ENCODE measurements around the gene FRMD4B.
"Not testable (repeated sequence)": the region's sequence is repeated elsewhere in the genome, so short reads cannot be mapped to it uniquely, and the experiment has no call there.

FRMD4B gene

GRCh38 chr3:69282181-69282580 is 103.7 kb downstream of the FRMD4B start:
- DNase-seq (ENCODE audit: low spot score): no peak

GRCh38 chr3:69277403-69277802 is 108.5 kb downstream of the FRMD4B start:
- DNase-seq (ENCODE audit: low spot score): not testable (repeated sequence)

DNA sequence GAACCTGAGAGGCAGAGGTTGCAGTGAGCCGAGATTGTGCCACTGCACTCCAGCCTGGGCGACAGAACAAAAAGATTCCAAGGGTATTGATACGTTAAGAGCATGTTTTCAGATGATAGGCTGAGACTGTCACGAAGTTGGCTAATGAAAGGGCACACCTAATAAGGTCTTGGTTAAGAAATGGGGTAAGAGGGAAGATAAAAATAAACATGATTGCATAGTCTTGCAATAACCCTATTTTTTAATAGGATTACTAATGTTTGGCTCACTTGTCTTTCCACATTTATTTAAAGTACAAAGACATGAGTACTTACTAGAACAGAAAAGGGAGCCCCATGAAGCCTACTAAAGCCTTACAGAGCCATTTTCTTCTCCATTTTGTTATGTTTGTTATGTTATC is 109.0 kb downstream of the FRMD4B start:
- DNase-seq (ENCODE audit: low spot score): no peak

DNA sequence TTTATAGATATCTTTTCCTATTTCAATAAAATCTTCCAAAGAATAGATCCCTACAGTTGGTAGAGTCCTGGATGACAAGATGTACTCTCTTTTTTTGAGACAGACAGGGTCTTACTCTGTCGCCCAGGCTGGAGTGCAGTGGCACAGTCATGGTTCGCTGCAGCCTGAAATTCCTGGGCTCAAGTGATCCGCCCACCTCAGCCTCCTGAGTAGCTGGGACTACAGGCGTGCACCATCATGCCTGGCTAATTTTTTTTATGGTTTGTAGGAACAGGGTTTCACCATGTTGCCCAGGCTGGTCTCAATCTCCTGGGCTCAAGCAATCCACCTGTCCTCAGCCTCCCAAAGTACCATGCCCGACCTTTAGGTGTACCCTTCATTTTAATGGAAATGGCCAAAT is 109.7 kb downstream of the FRMD4B start:
- DNase-seq (ENCODE audit: low spot score): not testable (repeated sequence)

GRCh38 chr3:69273896-69274295 is 112.0 kb downstream of the FRMD4B start:
- DNase-seq (ENCODE audit: low spot score): no peak

- no peak for DNase-seq (ENCODE audit: low spot score)
Observed at GRCh38 chr3:69272556-69272955, 113.3 kb downstream of the FRMD4B start.

- no peak for DNase-seq (ENCODE audit: low spot score)
Observed at GRCh38 chr3:69271098-69271497, 114.8 kb downstream of the FRMD4B start.

DNA sequence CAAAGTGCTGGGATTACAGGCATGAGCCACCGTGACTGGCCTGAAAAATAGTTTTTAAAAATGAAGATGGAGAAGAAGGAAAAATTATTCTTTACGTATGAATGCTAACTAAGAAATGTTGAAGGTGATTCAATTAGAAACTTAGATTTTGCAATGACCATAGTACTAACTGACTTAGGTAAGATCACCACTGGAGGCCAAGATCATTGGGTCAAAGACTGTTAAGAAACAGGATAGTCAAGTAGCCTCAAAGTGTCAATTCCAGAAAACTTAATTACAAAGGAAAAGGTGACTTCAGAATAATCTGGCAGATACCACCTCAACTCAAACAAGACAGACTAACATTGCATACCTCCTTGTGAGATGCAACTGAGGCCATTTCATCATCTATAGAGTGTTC is 119.3 kb downstream of the FRMD4B start:
- DNase-seq (ENCODE audit: low spot score): no peak

- not testable (repeated sequence) for DNase-seq (ENCODE audit: low spot score)
Observed at GRCh38 chr3:69266071-69266470, 119.8 kb downstream of the FRMD4B start.

DNA sequence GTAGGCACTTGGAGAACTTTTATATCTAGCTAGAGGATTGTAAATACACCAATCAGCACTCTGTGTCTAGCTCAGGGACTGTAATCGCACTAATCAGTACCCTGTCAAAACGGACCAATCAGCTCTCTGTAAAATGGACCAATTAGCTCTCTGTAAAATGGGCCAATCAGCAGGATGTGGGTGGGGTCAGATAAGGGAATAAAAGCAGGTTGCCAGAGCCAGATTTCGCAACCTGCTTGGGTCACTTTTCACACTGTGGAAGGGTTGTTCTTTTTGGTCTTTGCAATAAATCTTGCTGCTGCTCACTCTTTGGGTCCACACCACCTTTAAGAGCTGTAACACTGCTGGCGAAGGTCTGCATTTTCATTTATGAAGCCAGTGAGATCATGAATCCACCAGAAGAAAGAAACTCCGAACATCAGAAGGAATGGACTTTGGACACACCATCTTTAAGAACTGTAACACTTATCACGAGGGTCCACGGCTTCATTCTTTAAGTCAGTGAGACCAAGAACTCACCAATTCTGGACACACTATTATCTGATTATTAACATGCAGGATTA is 125.0 kb downstream of the FRMD4B start:
- DNase-seq (ENCODE audit: low spot score): not testable (repeated sequence)

DNA sequence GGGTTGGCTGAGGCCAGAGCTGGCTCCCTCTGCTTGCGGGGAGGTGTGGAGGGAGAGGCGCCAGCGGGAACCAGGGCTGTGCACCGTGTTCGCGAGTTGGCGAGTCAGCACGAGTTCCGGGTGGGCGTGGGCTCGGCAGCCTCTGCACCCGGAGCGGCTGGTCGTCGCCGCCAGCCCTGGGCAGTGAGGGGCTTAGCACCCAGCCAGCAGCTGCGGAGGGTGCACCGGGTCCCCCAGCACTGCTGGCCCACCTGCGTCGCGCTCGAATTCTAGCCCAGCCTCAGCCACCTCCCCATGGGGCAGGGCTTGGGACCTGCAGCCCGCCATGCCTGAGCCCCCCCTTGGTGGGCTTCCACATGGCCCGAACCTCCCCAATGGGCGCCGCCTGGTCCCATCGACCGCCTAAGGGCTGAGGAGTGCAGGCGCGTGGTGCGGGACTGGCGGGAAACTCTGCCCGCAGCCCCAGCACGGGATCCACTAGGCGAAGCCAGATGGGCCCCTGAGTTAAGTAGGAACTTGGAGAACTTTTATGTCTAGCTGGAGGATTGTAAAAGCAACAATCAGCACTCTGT is 125.6 kb downstream of the FRMD4B start:
- no peak for DNase-seq (ENCODE audit: low spot score)

GRCh38 chr3:69259125-69259524 is 126.8 kb downstream of the FRMD4B start:
- no peak for DNase-seq (ENCODE audit: low spot score)

DNA sequence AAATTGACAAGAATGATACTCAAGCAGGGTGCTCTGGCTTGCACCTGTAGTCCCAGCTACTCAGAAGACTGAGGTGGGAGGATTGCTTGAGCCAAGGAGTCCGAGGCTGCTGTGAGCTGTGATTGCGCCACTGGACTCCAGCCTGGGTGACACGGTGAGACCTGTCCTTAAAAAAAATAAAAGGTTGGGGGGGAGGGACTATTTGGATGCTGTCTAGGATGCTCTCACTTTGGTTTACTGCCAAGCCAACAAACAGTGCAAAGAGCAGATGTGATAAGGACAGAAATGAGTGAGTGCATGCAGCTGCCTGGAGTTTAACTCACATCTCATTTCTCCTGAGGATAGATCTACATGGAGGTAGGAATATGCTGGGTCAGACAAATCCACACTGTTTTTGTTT is 130.0 kb downstream of the FRMD4B start:
- DNase-seq (ENCODE audit: low spot score): peak; percentile 18

- DNase-seq (ENCODE audit: low spot score): no peak
Observed at GRCh38 chr3:69254351-69254750, 131.5 kb downstream of the FRMD4B start.

GRCh38 chr3:69252631-69253030 is 133.3 kb downstream of the FRMD4B start:
- no peak for DNase-seq (ENCODE audit: low spot score)

DNA sequence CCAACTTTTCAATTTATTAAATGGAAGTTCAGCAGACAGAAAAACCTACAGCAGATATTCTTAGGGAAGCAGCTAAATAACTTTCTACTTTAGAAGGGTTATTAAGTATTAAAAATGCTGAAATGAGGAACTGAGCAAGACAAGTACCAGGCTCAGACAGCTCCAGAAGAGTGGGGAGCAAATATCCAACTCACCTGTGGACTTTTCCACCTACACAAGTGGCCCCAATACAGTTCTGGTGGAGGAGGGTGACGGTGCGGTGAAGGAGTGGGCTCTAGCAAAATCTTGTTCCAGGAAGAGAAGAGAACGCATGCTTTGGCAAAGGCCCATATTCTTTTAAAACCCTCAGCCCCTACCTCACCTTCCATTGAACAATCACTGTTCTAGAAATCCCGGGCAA is 133.7 kb downstream of the FRMD4B start:
- no peak for DNase-seq (ENCODE audit: low spot score)

DNA sequence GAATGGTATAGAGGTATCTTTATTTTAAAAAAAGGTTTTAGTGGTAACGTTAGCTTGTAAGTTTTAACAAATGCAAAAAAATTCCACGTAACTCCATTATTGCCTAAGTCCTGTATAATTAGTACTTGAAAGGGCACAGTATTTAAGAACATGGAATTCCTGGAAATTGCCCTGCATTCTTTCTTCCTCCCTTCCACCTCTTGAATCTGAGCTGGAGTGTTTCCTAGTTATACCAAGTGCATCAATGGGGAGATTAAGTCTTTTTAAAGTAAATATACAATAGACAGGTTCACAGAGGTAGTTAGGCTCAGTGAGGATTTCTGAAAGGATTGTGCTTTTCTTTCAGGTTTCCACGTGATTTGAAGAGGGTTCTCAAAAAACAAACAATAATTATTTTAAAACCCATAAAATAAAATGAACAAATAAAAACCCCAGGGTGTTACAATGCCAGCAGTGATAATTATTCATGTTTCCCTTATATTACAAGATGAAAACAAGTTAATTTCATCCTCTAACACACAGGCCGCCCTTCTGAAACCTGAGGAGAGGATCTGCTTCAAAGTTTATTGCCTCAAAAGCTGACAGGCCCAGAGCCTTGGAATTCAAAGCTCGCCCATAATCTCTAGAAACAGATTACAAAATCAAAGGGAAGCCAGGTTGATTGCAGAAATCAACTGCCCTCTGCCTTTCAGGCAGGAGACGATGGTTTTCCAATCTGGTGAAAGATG is 134.6 kb downstream of the FRMD4B start:
- DNase-seq (ENCODE audit: low spot score): no peak

- DNase-seq (ENCODE audit: low spot score): no peak
Observed at GRCh38 chr3:69250014-69250413, 135.9 kb downstream of the FRMD4B start.

DNA sequence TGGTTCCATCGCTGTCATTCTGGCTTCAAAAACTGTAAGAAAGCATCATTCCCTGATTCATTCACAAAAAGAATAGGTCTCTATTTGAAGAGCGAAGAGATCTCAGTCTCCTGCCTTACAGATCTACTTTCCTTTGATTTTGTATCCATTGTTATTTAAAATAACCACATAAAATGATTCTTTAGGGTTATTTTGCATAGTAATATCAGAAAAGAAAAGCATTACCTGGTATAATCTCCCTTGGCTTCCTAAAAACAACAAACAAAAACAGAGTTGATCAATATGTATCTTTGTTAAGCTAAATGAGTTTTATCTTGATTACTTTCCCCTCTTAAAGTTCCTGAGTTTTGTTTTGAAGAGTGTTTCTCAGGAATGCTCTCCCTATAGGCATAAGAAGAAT is 136.9 kb downstream of the FRMD4B start:
- DNase-seq (ENCODE audit: low spot score): no peak

GRCh38 chr3:69248436-69248835 is 137.5 kb downstream of the FRMD4B start:
- no peak for DNase-seq (ENCODE audit: low spot score)

- no peak for DNase-seq (ENCODE audit: low spot score)
Observed at GRCh38 chr3:69246612-69247011, 139.3 kb downstream of the FRMD4B start.

DNA sequence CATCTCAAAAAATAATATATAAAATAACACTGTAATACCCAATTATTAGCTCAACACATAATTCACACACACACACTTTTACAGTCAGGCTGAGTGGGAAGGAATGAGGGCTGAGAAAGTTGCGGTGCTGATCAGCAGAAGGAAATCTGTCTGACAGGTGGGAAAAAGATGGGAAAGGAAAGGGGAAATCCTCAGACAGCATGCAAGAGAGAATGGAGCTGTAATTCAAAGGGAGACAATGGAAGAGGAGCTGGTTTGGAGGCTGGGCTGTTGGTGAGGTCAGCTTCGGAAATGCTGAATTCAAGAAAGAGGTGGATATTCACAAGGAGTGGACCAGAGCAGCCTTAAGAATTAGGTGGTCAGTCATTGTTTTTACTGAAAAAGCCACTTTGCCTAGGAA is 141.8 kb downstream of the FRMD4B start:
- DNase-seq (ENCODE audit: low spot score): no peak

DNA sequence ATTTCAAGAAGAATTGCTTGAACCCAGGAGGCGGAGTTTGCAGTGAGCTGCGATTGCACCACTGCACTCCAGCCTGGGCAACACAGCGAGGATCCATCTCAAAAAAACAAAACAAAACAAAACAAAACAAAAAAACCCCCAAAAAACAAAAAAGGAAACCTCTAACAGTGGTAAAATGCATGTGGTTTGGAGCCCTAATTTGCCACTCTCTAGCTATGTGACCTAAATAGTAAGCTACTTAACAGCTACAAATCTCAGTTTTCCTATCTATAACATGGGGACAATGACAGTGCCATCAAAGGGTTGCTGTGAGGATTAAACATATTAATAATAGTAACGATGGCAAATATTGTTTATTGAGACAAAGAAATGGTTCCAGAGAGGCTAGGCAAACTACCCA is 144.1 kb downstream of the FRMD4B start:
- no peak for DNase-seq (ENCODE audit: low spot score)
